ENCODE results near the gene FBXO5. TPM values are rescaled to one million over a fixed set of nuclear protein-coding genes. Genes with fewer than 3 reads are reported as not detected.

FBXO5 gene
- total RNA-seq, 6 experiments from 2014 or later: 0.97 to 3.0 (median 2.5) TPM

GRCh38 chr6:153028963-153029362 is 46.1 kb upstream of the FBXO5 start:
- no peak overlapping the region for H3K27ac ChIP-seq
- WGBS (ENCODE audit: insufficient coverage, low coverage, low lambda C conversion rate, missing lambda C conversion rate): 30% methylated on average over 4 of the region's 4 CpGs
- DNase-seq: no peak
- intact Hi-C loops (cut with DNase I): no loop called here
- peaks cover 0 to 5% (median 0%) of the 10 kb centered on the region in 4 donors for H3K4me1 ChIP-seq
- H3K9me3 ChIP-seq: no peaks in the 10 kb centered on the region
- ATAC-seq: peak; percentile 75 to 90 (median 79)
- H3K36me3 ChIP-seq: no peaks in the 10 kb centered on the region
- TF ChIP-seq CTCF (IDR thresholded peaks at IDR 0.05) (no peak), POLR2A (IDR thresholded peaks at IDR 0.05) (no peak)
- H3K27me3 ChIP-seq: no peaks in the 10 kb centered on the region
- H3K4me3 ChIP-seq: no peak overlapping the region

GRCh38 chr6:153028286-153028685 is 45.4 kb upstream of the FBXO5 start:
- H3K27ac ChIP-seq: no peak overlapping the region
- H3K4me3 ChIP-seq: no peak overlapping the region
- H3K27me3 ChIP-seq: no peaks in the 10 kb centered on the region
- TF ChIP-seq POLR2A (IDR thresholded peaks at IDR 0.05) (no peak), CTCF (IDR thresholded peaks at IDR 0.05) (no peak)
- 92% methylated on average over 2 of the region's 2 CpGs for WGBS (ENCODE audit: insufficient coverage, low coverage, low lambda C conversion rate, missing lambda C conversion rate)
- no peak for ATAC-seq
- H3K36me3 ChIP-seq: no peaks in the 10 kb centered on the region
- intact Hi-C loops (cut with DNase I): no loop called here
- peaks cover 0 to 5% (median 0%) of the 10 kb centered on the region in 4 donors for H3K4me1 ChIP-seq
- H3K9me3 ChIP-seq: no peaks in the 10 kb centered on the region
- no peak for DNase-seq

- no peak for TF ChIP-seq POLR2A (IDR thresholded peaks at IDR 0.05)
- no peak for TF ChIP-seq CTCF (IDR thresholded peaks at IDR 0.05)
- no peaks in the 10 kb centered on the region for H3K27me3 ChIP-seq
- peaks cover 0 to 5% (median 0%) of the 10 kb centered on the region in 4 donors for H3K4me1 ChIP-seq
- WGBS (ENCODE audit: insufficient coverage, low coverage, low lambda C conversion rate, missing lambda C conversion rate): 65% methylated on average over 3 of the region's 4 CpGs
- no peaks in the 10 kb centered on the region for H3K9me3 ChIP-seq
- intact Hi-C loops (cut with DNase I): no loop called here
- H3K4me3 ChIP-seq: no peak overlapping the region
- no peak overlapping the region for H3K27ac ChIP-seq
- DNase-seq (no peak), ATAC-seq (no peak)
- no peaks in the 10 kb centered on the region for H3K36me3 ChIP-seq
These were observed 44.6 kb upstream of the FBXO5 start for GRCh38 chr6:153027480-153027879.

GRCh38 chr6:153024709-153025017 is 41.8 kb upstream of the FBXO5 start:
- no peak overlapping the region for H3K27ac ChIP-seq
- ATAC-seq (no peak), DNase-seq (no peak)
- H3K27me3 ChIP-seq: no peaks in the 10 kb centered on the region
- TF ChIP-seq POLR2A (IDR thresholded peaks at IDR 0.05) (no peak), CTCF (IDR thresholded peaks at IDR 0.05) (no peak)
- 0% methylated on average over 1 of the region's 1 CpG for WGBS (ENCODE audit: insufficient coverage, low coverage, low lambda C conversion rate, missing lambda C conversion rate)
- intact Hi-C loops (cut with DNase I): no loop called here
- H3K36me3 ChIP-seq: no peaks in the 10 kb centered on the region
- no peak overlapping the region for H3K4me3 ChIP-seq
- H3K9me3 ChIP-seq: no peaks in the 10 kb centered on the region
- peaks cover 0 to 5% (median 0%) of the 10 kb centered on the region in 4 donors for H3K4me1 ChIP-seq

Measured in right lobe of liver (tissue), 6 donors.